ENCODE data around the gene INO80D. TPM values are rescaled to one million over a fixed set of nuclear protein-coding genes. Genes with fewer than 3 reads are reported as not detected.

INO80D gene
- total RNA-seq, 2 donors from 2014 or later, result 10.6 to 11.9 TPM

DNA sequence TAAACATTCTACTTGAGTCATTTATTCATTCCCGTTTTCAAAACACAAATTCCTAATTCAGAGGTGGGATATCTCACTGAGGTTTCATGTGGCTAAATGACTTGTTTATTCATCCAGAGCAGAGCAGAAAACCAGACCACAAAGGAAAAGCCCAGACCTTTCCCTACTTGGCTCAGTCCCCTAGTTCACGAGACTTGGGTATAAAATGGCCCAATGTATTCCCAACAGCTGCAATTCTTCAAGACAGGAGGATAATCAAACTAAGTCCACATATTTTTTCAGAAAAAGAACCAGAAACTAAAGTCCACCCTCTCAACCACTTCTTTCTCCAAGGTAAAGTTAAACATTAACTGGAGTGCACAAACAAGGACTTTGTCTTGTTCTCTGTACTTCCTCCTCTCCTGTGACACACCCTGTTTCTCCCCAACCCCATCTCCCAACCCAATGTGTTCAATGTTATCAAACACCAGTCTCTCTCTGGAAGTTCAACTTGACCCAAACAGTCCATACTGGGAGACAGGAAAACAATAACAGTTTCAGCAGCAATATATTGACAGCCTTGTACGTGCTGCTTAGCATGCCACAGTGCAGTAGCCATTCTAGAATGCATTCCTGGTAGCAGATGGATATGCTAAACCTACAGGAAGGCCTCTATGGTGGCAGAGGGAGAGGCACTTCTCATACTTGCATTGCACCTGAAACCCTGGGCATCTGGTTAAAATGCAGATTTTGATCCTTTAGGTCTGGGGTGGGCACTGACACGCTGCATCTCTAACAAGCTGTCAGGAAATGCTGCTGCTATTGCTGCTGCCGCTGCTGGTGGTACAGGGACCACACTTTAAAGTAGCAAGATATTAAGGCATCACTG lies 110.7 kb downstream of the INO80D start:
- WGBS, 2 donors, result 29 to 40% methylated on average over 5 of the region's 5 CpGs
- Histone ChIP-seq H3K9me3 (no peaks in the 10 kb centered on the region), H3K4me3 (no peak overlapping the region), H3K36me3 (replicated peaks in 1 of 2; ENCODE audit: insufficient read depth in 1 of 2, low read depth in 2 of 2) (no peaks in the 10 kb centered on the region), H3K27me3 (no peaks in the 10 kb centered on the region), H3K27ac (peak overlapping the region; percentile 53 to 90 (median 82)), H3K4me1 (peaks cover 47% of the 10 kb centered on the region)
- DNase-seq, result peak; percentile 55 to 71 (median 60)
- intact Hi-C loops (cut with DNase I), result no loop called here
- peak; percentile 98 for ATAC-seq
- TF ChIP-seq POLR2A (IDR thresholded peaks at IDR 0.05) (peak in 2 of 3 donors; percentile 14 to 24), CTCF (IDR thresholded peaks at IDR 0.05) (peak in 1 of 7 experiments; percentile 5)

DNA sequence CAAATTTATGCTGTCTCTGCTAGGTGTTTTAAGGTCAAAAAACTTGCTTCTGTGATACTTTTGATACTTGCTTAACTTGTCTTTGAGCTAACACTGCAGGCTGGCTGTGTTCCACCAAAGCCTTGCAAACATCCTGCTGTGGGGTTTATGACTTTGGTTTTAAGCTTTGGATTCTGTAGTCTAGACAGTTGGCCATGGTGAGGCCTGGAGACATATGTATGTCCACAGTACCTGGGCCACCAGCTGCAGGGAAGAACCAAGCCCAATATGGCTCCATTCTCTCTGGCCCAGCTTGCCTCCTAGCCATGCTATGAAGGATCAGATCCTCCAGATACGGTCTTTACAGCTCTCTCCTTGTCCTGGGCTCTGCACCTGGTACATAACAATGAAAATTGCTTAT lies 113.9 kb downstream of the INO80D start:
- DNase-seq (peak; percentile 63 to 83 (median 68)), ATAC-seq (no peak)
- H3K36me3 ChIP-seq (replicated peaks in 1 of 2; ENCODE audit: insufficient read depth in 1 of 2, low read depth in 2 of 2), result no peaks in the 10 kb centered on the region
- TF ChIP-seq CTCF (IDR thresholded peaks at IDR 0.05) (no peak), POLR2A (IDR thresholded peaks at IDR 0.05) (no peak)
- H3K4me3 ChIP-seq, result no peak overlapping the region
- H3K27ac ChIP-seq, result peak overlapping the region; percentile 18 to 73 (median 64)
- peaks cover 47% of the 10 kb centered on the region for H3K4me1 ChIP-seq
- 43 to 48% methylated on average over 1 of the region's 1 CpG for WGBS, 2 donors
- no peaks in the 10 kb centered on the region for H3K27me3 ChIP-seq
- H3K9me3 ChIP-seq, result no peaks in the 10 kb centered on the region
- intact Hi-C loops (cut with DNase I), result no loop called here

- H3K27me3 ChIP-seq, result no peaks in the 10 kb centered on the region
- H3K36me3 ChIP-seq (replicated peaks in 1 of 2; ENCODE audit: insufficient read depth in 1 of 2, low read depth in 2 of 2), result no peaks in the 10 kb centered on the region
- ATAC-seq, result no peak
- no peak overlapping the region for H3K27ac ChIP-seq
- intact Hi-C loops (cut with DNase I), result no loop called here
- WGBS, 2 donors, result 81 to 90% methylated on average over 5 of the region's 5 CpGs
- peaks cover 35% of the 10 kb centered on the region for H3K4me1 ChIP-seq
- no peak overlapping the region for H3K4me3 ChIP-seq
- no peaks in the 10 kb centered on the region for H3K9me3 ChIP-seq
- TF ChIP-seq POLR2A (IDR thresholded peaks at IDR 0.05) (no peak), CTCF (IDR thresholded peaks at IDR 0.05) (no peak)
- no peak for DNase-seq
Measured at GRCh38 chr2:205970348-205970747, 115.6 kb downstream of the INO80D start.

- Histone ChIP-seq H3K36me3 (replicated peaks in 1 of 2; ENCODE audit: insufficient read depth in 1 of 2, low read depth in 2 of 2) (no peaks in the 10 kb centered on the region), H3K27ac (no peak overlapping the region), H3K9me3 (no peaks in the 10 kb centered on the region), H3K27me3 (no peaks in the 10 kb centered on the region), H3K4me1 (peaks cover 27% of the 10 kb centered on the region), H3K4me3 (no peak overlapping the region)
- intact Hi-C loops (cut with DNase I), result no loop called here
- no peak for TF ChIP-seq POLR2A (IDR thresholded peaks at IDR 0.05)
- TF ChIP-seq CTCF (IDR thresholded peaks at IDR 0.05), result no peak
- WGBS, 2 donors, result 91 to 95% methylated on average over 4 of the region's 4 CpGs
- no peak for DNase-seq
- no peak for ATAC-seq
Measured at GRCh38 chr2:205969584-205969983, 116.4 kb downstream of the INO80D start.
